ENCODE measurements around the gene OSBPL3. TPM values are rescaled to one million over a fixed set of nuclear protein-coding genes. Genes with fewer than 3 reads are reported as not detected.

The OSBPL3 gene
- total and polyA plus RNA-seq, 4 donors = 0.28 to 3.0 (median 1.1) TPM

DNA sequence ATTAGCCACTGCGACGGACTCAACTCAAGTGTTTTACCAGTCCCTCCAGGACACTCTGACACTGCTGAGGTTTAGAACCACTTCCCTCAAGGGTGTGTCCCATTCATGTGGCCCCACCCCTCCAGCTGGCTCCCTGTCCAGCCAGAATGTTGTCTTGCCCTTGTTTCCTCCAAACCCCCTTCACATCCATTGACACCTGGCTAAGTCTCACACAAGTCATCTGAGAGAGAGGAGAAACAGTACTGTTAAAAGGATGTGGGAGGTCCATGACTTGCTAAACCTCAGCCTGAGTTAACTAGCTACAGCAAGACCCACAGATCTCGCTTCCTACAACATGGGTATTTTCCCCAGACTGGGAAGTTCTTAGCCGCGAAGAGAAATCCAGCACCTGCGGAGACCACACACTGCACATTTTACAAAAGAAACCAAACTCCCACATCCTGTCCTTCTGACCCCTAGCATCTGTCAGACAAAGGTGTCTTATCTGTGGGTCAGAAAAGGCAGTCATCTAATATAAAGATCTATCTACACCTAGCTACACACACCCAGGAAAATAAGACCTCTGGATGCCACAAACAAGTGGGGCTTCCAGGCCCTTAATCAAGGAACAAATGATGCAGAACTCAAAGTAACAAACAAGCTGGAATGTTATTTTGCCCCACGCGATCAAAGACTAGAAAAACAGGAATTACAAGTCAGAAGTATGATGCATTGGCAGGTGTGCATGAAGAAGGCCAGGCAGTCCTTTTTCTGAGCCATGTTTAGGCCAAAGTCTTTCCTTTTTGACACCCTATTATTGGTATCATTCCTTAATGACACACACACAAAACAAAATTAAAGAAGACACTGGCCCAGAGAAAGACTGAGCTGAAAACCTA lies 13.9 kb downstream of the OSBPL3 start:
- H3K9ac ChIP-seq (ENCODE audit: low read depth in 1 of 2, low read length in 2 of 2) = no peak overlapping the region
- no peaks in the 10 kb centered on the region for H3K9me3 ChIP-seq (ENCODE audit: control insufficient read depth in 4 of 4, low read length in 3 of 4)
- WGBS = 63% methylated on average over 8 of the region's 8 CpGs
- no peaks in the 10 kb centered on the region for H3K4me1 ChIP-seq (ENCODE audit: control insufficient read depth in 4 of 4, insufficient read depth in 4 of 4, low read length in 3 of 4)
- no peak for DNase-seq (ENCODE audit: low spot score)
- no peaks in the 10 kb centered on the region for H3K36me3 ChIP-seq (ENCODE audit: control insufficient read depth in 4 of 4, insufficient read depth in 3 of 4, low read depth in 1 of 4, low read length in 3 of 4)
- H3K27ac ChIP-seq (ENCODE audit: low read depth in 1 of 2, low read length in 2 of 2) = no peak overlapping the region
- H3K27me3 ChIP-seq (ENCODE audit: control insufficient read depth in 4 of 4, insufficient read depth in 4 of 4, low read length in 3 of 4) = no peaks in the 10 kb centered on the region
- TF ChIP-seq JUND (IDR thresholded peaks at IDR 0.05) (no peak), RXRA (IDR thresholded peaks at IDR 0.05) (no peak), FOXA1 (IDR thresholded peaks at IDR 0.05) (no peak)
- TF ChIP-seq, protein P1, sequence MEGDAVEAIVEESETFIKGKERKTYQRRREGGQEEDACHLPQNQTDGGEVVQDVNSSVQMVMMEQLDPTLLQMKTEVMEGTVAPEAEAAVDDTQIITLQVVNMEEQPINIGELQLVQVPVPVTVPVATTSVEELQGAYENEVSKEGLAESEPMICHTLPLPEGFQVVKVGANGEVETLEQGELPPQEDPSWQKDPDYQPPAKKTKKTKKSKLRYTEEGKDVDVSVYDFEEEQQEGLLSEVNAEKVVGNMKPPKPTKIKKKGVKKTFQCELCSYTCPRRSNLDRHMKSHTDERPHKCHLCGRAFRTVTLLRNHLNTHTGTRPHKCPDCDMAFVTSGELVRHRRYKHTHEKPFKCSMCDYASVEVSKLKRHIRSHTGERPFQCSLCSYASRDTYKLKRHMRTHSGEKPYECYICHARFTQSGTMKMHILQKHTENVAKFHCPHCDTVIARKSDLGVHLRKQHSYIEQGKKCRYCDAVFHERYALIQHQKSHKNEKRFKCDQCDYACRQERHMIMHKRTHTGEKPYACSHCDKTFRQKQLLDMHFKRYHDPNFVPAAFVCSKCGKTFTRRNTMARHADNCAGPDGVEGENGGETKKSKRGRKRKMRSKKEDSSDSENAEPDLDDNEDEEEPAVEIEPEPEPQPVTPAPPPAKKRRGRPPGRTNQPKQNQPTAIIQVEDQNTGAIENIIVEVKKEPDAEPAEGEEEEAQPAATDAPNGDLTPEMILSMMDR (IDR thresholded peaks at IDR 0.05; ENCODE audit: low read depth, low read length, missing input control) = no peak
- no peak overlapping the region for H3K4me3 ChIP-seq (ENCODE audit: low read depth in 1 of 3, low read length in 3 of 3)

DNA sequence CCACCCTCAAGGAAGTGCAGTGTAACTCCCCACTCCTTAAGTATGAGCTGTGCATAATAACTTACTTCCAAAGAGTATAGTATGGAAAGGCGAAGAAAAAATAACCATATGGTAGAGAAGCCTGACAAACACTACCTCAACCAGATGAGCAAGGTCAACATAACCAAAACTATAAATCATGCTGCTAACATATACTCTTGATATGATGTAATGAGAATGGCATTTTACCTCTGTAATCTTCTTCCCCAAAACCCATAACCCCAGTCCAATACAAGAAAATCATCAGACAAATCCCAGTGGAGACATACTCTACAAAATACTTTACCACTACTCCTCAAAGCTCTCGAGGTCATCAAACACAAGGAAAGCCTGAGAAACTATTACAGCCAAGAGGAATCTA lies 15.8 kb downstream of the OSBPL3 start:
- Histone ChIP-seq H3K36me3 (ENCODE audit: control insufficient read depth in 4 of 4, insufficient read depth in 3 of 4, low read depth in 1 of 4, low read length in 3 of 4) (no peaks in the 10 kb centered on the region), H3K9ac (ENCODE audit: low read depth in 1 of 2, low read length in 2 of 2) (no peak overlapping the region), H3K27ac (ENCODE audit: low read depth in 1 of 2, low read length in 2 of 2) (no peak overlapping the region), H3K9me3 (ENCODE audit: control insufficient read depth in 4 of 4, low read length in 3 of 4) (no peaks in the 10 kb centered on the region), H3K4me1 (ENCODE audit: control insufficient read depth in 4 of 4, insufficient read depth in 4 of 4, low read length in 3 of 4) (no peaks in the 10 kb centered on the region), H3K4me3 (ENCODE audit: low read depth in 1 of 3, low read length in 3 of 3) (no peak overlapping the region), H3K27me3 (ENCODE audit: control insufficient read depth in 4 of 4, insufficient read depth in 4 of 4, low read length in 3 of 4) (no peaks in the 10 kb centered on the region)
- no peak for DNase-seq (ENCODE audit: low spot score)
- TF ChIP-seq RAD21 (IDR thresholded peaks at IDR 0.05) = no peak
- no peak for TF ChIP-seq TAF1 (conservative IDR thresholded peaks at IDR 0.05)
- TF ChIP-seq FOXA1 (IDR thresholded peaks at IDR 0.05) = no peak
- no peak for TF ChIP-seq YY1 (IDR thresholded peaks at IDR 0.05)
- TF ChIP-seq FOXA2 (IDR thresholded peaks at IDR 0.05) = no peak
- TF ChIP-seq NR2F2 (IDR thresholded peaks at IDR 0.05) = no peak
- TF ChIP-seq RXRA (IDR thresholded peaks at IDR 0.05) = no peak
- TF ChIP-seq, protein P2, sequence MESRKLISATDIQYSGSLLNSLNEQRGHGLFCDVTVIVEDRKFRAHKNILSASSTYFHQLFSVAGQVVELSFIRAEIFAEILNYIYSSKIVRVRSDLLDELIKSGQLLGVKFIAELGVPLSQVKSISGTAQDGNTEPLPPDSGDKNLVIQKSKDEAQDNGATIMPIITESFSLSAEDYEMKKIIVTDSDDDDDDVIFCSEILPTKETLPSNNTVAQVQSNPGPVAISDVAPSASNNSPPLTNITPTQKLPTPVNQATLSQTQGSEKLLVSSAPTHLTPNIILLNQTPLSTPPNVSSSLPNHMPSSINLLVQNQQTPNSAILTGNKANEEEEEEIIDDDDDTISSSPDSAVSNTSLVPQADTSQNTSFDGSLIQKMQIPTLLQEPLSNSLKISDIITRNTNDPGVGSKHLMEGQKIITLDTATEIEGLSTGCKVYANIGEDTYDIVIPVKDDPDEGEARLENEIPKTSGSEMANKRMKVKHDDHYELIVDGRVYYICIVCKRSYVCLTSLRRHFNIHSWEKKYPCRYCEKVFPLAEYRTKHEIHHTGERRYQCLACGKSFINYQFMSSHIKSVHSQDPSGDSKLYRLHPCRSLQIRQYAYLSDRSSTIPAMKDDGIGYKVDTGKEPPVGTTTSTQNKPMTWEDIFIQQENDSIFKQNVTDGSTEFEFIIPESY (IDR thresholded peaks at IDR 0.05) = no peak
- TF ChIP-seq EGR1 (IDR thresholded peaks at IDR 0.05; ENCODE audit: low read depth in 2 of 2) = no peak
- no peak for TF ChIP-seq GABPA (IDR thresholded peaks at IDR 0.05 in 1 of 2, conservative IDR thresholded peaks at IDR 0.05 in 1 of 2)
- TF ChIP-seq SP1 (IDR thresholded peaks at IDR 0.05) = no peak
- TF ChIP-seq JUND (IDR thresholded peaks at IDR 0.05) = no peak
- TF ChIP-seq HNF4G (IDR thresholded peaks at IDR 0.05) = no peak
- TF ChIP-seq HNF4A (conservative IDR thresholded peaks at IDR 0.05) = no peak
- TF ChIP-seq, protein P3, sequence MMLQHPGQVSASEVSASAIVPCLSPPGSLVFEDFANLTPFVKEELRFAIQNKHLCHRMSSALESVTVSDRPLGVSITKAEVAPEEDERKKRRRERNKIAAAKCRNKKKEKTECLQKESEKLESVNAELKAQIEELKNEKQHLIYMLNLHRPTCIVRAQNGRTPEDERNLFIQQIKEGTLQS (IDR thresholded peaks at IDR 0.05) = no peak
- TF ChIP-seq, protein P4, sequence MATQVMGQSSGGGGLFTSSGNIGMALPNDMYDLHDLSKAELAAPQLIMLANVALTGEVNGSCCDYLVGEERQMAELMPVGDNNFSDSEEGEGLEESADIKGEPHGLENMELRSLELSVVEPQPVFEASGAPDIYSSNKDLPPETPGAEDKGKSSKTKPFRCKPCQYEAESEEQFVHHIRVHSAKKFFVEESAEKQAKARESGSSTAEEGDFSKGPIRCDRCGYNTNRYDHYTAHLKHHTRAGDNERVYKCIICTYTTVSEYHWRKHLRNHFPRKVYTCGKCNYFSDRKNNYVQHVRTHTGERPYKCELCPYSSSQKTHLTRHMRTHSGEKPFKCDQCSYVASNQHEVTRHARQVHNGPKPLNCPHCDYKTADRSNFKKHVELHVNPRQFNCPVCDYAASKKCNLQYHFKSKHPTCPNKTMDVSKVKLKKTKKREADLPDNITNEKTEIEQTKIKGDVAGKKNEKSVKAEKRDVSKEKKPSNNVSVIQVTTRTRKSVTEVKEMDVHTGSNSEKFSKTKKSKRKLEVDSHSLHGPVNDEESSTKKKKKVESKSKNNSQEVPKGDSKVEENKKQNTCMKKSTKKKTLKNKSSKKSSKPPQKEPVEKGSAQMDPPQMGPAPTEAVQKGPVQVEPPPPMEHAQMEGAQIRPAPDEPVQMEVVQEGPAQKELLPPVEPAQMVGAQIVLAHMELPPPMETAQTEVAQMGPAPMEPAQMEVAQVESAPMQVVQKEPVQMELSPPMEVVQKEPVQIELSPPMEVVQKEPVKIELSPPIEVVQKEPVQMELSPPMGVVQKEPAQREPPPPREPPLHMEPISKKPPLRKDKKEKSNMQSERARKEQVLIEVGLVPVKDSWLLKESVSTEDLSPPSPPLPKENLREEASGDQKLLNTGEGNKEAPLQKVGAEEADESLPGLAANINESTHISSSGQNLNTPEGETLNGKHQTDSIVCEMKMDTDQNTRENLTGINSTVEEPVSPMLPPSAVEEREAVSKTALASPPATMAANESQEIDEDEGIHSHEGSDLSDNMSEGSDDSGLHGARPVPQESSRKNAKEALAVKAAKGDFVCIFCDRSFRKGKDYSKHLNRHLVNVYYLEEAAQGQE (IDR thresholded peaks at IDR 0.05) = no peak
- TF ChIP-seq, protein P5, sequence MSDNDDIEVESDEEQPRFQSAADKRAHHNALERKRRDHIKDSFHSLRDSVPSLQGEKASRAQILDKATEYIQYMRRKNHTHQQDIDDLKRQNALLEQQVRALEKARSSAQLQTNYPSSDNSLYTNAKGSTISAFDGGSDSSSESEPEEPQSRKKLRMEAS (IDR thresholded peaks at IDR 0.05) = no peak
- WGBS = 89% methylated on average over 2 of the region's 2 CpGs

All from liver (tissue), 9 donors.